ENCODE data around the gene MAPT. TPM values are rescaled to one million over a fixed set of nuclear protein-coding genes. Genes with fewer than 3 reads are reported as not detected.

MAPT gene
- total and polyA plus RNA-seq, 2 of the 13 experiments (the other 11 are each of a cell fraction or from before 2014, with no cell fraction given), result 2.1 to 2.8 TPM

DNA sequence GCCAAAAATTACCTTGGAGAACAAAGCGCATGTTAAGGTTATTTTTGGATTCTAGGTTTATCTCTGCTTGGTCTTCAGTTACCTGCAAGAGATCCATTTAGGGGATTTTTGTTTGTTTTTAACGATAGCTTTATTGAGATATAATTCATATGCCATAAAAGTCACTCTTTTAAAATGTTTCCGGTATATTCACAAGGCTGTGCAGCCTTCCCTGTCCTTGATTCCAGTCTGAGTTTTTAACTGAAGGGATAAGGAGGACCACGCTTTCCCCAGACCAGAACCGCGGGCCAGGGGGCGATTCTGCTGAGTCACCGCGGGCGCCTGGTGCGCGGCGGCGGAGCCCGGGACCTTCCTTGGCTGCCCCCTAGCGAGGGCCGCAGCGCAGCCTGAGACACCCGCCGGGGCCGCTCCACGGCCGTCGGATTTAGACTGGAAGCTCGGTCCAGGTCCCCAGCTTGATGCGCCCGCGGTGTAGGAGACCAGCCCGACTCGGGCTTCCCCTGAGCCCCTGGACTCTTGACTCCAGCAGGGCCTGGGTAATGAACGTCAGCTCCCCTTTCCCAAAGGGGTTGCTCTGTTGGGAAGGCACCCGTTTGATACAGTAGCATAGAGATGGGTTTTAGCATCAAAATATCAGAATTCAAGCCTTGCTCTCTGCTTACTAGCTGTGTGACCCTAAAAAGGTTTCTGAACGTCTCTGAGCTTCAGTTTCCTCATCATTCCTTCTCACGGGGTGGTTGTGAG lies 54.7 kb downstream of the MAPT start (continued):
- TF ChIP-seq MAFF (IDR thresholded peaks at IDR 0.05; ENCODE audit: low read depth, low read length) (peak; percentile 83; the same call in 1 of the 2 replicates), NBN (conservative IDR thresholded peaks at IDR 0.05) (no peak), BRCA1 (CRISPR knock-in tag; IDR thresholded peaks at IDR 0.05) (no peak), RFXANK (CRISPR knock-in tag; IDR thresholded peaks at IDR 0.05) (no peak), ZNF607 (CRISPR knock-in tag; IDR thresholded peaks at IDR 0.05; ENCODE audit: borderline replicate concordance) (peak; percentile 63; the same call in 1 of the 2 replicates), HDAC1 (CRISPR knock-in tag; IDR thresholded peaks at IDR 0.05) (no peak), MLLT10 (CRISPR knock-in tag; IDR thresholded peaks at IDR 0.05) (no peak), KDM5A (IDR thresholded peaks at IDR 0.05; ENCODE audit: borderline replicate concordance, low read length) (no peak), ZKSCAN1 (IDR thresholded peaks at IDR 0.05; ENCODE audit: low read length) (0 out of 2 replicates have a peak, but pooled peaks have one; percentile 17), ZNF773 (CRISPR knock-in tag; IDR thresholded peaks at IDR 0.05; ENCODE audit: borderline replicate concordance) (no peak), MTF1 (CRISPR knock-in tag; IDR thresholded peaks at IDR 0.05) (no peak), NFIC (IDR thresholded peaks at IDR 0.05; ENCODE audit: low read length) (no peak), PITX1 (CRISPR knock-in tag; IDR thresholded peaks at IDR 0.05) (peak; percentile 46), ZNF776 (CRISPR knock-in tag; IDR thresholded peaks at IDR 0.05) (no peak), HNRNPUL1 (IDR thresholded peaks at IDR 0.05; ENCODE audit: low read depth, low read length) (no peak), ZSCAN29 (CRISPR knock-in tag; conservative IDR thresholded peaks at IDR 0.05) (no peak), EP300 (IDR thresholded peaks at IDR 0.05; ENCODE audit: low read depth in 2 of 2, low read length in 2 of 2) (peak; percentile 25 to 69; a peak in 2 of 4 replicates), EP300 (CRISPR knock-in tag; IDR thresholded peaks at IDR 0.05; ENCODE audit: borderline replicate concordance) (peak; percentile 58; the same call in 1 of the 2 replicates), SIX1 (CRISPR knock-in tag; IDR thresholded peaks at IDR 0.05; ENCODE audit: borderline replicate concordance) (peak; percentile 29; the same call in 1 of the 2 replicates), NFIB (CRISPR knock-in tag; IDR thresholded peaks at IDR 0.05; ENCODE audit: borderline replicate concordance) (no peak), RBAK (CRISPR knock-in tag; IDR thresholded peaks at IDR 0.05) (no peak)
- TF ChIP-seq, protein P1, sequence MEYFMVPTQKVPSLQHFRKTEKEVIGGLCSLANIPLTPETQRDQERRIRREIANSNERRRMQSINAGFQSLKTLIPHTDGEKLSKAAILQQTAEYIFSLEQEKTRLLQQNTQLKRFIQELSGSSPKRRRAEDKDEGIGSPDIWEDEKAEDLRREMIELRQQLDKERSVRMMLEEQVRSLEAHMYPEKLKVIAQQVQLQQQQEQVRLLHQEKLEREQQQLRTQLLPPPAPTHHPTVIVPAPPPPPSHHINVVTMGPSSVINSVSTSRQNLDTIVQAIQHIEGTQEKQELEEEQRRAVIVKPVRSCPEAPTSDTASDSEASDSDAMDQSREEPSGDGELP (IDR thresholded peaks at IDR 0.05; ENCODE audit: borderline replicate concordance, low read depth), result no peak; the same call in 1 of the 2 replicates
- TF ChIP-seq, protein P2, sequence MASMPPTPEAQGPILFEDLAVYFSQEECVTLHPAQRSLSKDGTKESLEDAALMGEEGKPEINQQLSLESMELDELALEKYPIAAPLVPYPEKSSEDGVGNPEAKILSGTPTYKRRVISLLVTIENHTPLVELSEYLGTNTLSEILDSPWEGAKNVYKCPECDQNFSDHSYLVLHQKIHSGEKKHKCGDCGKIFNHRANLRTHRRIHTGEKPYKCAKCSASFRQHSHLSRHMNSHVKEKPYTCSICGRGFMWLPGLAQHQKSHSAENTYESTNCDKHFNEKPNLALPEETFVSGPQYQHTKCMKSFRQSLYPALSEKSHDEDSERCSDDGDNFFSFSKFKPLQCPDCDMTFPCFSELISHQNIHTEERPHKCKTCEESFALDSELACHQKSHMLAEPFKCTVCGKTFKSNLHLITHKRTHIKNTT (CRISPR knock-in tag; IDR thresholded peaks at IDR 0.05), result no peak
- TF ChIP-seq, protein P3, sequence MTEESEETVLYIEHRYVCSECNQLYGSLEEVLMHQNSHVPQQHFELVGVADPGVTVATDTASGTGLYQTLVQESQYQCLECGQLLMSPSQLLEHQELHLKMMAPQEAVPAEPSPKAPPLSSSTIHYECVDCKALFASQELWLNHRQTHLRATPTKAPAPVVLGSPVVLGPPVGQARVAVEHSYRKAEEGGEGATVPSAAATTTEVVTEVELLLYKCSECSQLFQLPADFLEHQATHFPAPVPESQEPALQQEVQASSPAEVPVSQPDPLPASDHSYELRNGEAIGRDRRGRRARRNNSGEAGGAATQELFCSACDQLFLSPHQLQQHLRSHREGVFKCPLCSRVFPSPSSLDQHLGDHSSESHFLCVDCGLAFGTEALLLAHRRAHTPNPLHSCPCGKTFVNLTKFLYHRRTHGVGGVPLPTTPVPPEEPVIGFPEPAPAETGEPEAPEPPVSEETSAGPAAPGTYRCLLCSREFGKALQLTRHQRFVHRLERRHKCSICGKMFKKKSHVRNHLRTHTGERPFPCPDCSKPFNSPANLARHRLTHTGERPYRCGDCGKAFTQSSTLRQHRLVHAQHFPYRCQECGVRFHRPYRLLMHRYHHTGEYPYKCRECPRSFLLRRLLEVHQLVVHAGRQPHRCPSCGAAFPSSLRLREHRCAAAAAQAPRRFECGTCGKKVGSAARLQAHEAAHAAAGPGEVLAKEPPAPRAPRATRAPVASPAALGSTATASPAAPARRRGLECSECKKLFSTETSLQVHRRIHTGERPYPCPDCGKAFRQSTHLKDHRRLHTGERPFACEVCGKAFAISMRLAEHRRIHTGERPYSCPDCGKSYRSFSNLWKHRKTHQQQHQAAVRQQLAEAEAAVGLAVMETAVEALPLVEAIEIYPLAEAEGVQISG (CRISPR knock-in tag; IDR thresholded peaks at IDR 0.05), result peak; percentile 81
- TF ChIP-seq, protein P4, sequence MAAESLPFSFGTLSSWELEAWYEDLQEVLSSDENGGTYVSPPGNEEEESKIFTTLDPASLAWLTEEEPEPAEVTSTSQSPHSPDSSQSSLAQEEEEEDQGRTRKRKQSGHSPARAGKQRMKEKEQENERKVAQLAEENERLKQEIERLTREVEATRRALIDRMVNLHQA (CRISPR knock-in tag; IDR thresholded peaks at IDR 0.05), result no peak
- TF ChIP-seq, protein P5, sequence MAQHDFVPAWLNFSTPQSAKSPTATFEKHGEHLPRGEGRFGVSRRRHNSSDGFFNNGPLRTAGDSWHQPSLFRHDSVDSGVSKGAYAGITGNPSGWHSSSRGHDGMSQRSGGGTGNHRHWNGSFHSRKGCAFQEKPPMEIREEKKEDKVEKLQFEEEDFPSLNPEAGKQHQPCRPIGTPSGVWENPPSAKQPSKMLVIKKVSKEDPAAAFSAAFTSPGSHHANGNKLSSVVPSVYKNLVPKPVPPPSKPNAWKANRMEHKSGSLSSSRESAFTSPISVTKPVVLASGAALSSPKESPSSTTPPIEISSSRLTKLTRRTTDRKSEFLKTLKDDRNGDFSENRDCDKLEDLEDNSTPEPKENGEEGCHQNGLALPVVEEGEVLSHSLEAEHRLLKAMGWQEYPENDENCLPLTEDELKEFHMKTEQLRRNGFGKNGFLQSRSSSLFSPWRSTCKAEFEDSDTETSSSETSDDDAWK (CRISPR knock-in tag; IDR thresholded peaks at IDR 0.05), result no peak

Data from HepG2 (cell line).